ENCODE results near the gene ZNF485.

GRCh38 chr10:43594944-43595589, 11.2 kb upstream of the ZNF485 start:
- no peak for TF ChIP-seq TBP (IDR thresholded peaks at IDR 0.05; ENCODE audit: low read depth, low read length)
- no peak for TF ChIP-seq POLR2A (IDR thresholded peaks at IDR 0.05; ENCODE audit: control extremely low read depth in 1 of 2, low read depth in 2 of 2, low read length in 2 of 2)
- no peak for TF ChIP-seq POLR2AphosphoS5 (IDR thresholded peaks at IDR 0.05; ENCODE audit: low read depth, low read length)
- TF ChIP-seq MAX (IDR thresholded peaks at IDR 0.05): no peak

Data from H1 (cell line).